Upper lobe of left lung (tissue), 4 donors: Measurements from ENCODE around the gene HMCES.

ENCODE experiments used
- POLR2A ChIP-seq, 4 donors: fragments of 450-650 bp; IDR thresholded peaks; one replicate each; pipeline ENCODE4 v1.5.1; 2016 to 2017; ENCODE audit warnings: antibody characterized with exemption in 4 of 4, mild to moderate bottlenecking in 2 of 4
- POLR2AphosphoS5 ChIP-seq, 2 donors: sonication (generic); formaldehyde crosslinking; IDR thresholded peaks; one replicate each; pipeline ENCODE4 v1.5.1; 2017; ENCODE audit warnings: antibody characterized with exemption in 2 of 2
- TF ChIP-seq, protein P1 (sequence below), 6 experiments: fragments of 450-650 bp in 4 of 6; fragments of 200-600 bp in 2 of 6; sonication (generic) in 2 of 6; IDR thresholded peaks; one replicate each; pipeline ENCODE4 v1.5.1; 2016 to 2019; ENCODE audit warnings: antibody characterized with exemption in 6 of 6

DNA sequence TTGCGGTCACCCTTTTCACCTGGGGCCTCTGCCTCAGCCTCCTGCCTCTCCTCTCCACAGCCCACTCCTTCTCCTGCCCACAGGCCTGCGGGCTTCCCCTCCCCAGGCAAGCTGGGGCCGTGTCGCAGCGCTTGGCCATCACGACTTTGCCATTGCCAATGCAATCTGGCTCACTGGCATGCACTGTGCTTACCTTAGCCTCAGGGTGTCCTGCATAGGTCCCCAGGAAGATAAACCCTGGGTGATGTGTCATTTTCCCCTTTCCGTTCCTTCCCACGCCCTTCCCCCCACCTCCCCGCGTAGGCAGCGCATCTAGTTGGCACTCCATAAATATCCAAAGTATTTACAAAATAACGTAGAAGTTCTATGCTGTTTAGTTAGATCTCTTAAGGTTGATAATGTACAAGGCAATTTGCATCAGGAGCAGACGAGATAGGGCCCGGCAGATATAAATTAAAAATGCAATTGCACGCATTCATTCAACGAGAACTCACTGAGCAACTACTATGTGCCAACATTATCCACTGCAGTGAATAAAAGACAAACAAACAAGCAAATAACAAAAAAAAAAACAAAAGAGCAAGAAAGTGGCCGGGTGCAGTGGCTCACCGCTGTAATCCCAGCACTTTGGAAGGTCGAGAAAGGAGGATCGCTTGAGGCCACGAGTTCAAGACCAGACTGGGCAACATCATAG, 30.2 kb upstream of the HMCES start:
- TF ChIP-seq, protein P1, sequence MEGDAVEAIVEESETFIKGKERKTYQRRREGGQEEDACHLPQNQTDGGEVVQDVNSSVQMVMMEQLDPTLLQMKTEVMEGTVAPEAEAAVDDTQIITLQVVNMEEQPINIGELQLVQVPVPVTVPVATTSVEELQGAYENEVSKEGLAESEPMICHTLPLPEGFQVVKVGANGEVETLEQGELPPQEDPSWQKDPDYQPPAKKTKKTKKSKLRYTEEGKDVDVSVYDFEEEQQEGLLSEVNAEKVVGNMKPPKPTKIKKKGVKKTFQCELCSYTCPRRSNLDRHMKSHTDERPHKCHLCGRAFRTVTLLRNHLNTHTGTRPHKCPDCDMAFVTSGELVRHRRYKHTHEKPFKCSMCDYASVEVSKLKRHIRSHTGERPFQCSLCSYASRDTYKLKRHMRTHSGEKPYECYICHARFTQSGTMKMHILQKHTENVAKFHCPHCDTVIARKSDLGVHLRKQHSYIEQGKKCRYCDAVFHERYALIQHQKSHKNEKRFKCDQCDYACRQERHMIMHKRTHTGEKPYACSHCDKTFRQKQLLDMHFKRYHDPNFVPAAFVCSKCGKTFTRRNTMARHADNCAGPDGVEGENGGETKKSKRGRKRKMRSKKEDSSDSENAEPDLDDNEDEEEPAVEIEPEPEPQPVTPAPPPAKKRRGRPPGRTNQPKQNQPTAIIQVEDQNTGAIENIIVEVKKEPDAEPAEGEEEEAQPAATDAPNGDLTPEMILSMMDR (IDR thresholded peaks at IDR 0.05), result no peak
- no peak for TF ChIP-seq POLR2A (IDR thresholded peaks at IDR 0.05)
- no peak for TF ChIP-seq POLR2AphosphoS5 (IDR thresholded peaks at IDR 0.05)
